Measurements from ENCODE around the gene IL23A.
"Not testable (repeated sequence)": the region's sequence is repeated elsewhere in the genome, so short reads cannot be mapped to it uniquely, and the experiment has no call there.

DNA sequence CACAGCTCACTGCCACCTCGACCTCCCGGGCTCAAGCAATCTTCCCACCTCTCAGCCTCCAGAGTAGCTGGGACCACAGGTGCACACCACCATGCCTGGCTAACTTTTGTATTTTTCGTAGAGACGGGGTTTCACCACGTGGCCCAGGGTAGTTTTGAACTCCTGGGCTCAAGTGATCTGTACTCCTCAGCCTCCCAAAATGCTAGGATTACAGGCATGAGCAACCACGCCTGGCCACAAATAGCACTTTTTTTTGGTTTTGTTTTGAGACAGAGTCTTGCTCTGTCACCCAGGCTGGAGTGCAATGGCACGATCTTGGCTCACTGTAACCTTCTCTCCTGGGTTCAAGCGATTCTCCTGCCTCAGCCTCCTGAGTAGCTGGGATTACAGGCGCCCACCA is 8.6 kb downstream of the IL23A start:
- not testable (repeated sequence) for TF ChIP-seq EZH2phosphoT487 (IDR thresholded peaks at IDR 0.05; ENCODE audit: borderline replicate concordance, low read length)
- TF ChIP-seq, protein P1, sequence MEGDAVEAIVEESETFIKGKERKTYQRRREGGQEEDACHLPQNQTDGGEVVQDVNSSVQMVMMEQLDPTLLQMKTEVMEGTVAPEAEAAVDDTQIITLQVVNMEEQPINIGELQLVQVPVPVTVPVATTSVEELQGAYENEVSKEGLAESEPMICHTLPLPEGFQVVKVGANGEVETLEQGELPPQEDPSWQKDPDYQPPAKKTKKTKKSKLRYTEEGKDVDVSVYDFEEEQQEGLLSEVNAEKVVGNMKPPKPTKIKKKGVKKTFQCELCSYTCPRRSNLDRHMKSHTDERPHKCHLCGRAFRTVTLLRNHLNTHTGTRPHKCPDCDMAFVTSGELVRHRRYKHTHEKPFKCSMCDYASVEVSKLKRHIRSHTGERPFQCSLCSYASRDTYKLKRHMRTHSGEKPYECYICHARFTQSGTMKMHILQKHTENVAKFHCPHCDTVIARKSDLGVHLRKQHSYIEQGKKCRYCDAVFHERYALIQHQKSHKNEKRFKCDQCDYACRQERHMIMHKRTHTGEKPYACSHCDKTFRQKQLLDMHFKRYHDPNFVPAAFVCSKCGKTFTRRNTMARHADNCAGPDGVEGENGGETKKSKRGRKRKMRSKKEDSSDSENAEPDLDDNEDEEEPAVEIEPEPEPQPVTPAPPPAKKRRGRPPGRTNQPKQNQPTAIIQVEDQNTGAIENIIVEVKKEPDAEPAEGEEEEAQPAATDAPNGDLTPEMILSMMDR (IDR thresholded peaks at IDR 0.05; ENCODE audit: low read depth, low read length, poor library complexity, severe bottlenecking) = not testable (repeated sequence)
